Measurements from ENCODE around the gene BNIP3. TPM values are rescaled to one million over a fixed set of nuclear protein-coding genes. Genes with fewer than 3 reads are reported as not detected.

BNIP3 gene
- total and polyA plus RNA-seq, 2 of the 8 experiments (the other 6 are each of a cell fraction or from before 2014, with no cell fraction given): 25.8 to 58.9 TPM

GRCh38 chr10:132011024-132011423 is 29.3 kb upstream of the BNIP3 start:
- Histone ChIP-seq H4K8ac (ENCODE audit: extremely low read depth, insufficient read depth, low read length) (no peak overlapping the region), H2AK5ac (ENCODE audit: low read depth, low read length) (no peak overlapping the region), H3K23ac (ENCODE audit: insufficient read length) (no peak overlapping the region), H4K20me1 (replicated peaks in 1 of 2; ENCODE audit: control insufficient read depth in 1 of 2, insufficient read depth in 2 of 2, low read length in 2 of 2) (no peaks in the 10 kb centered on the region), H2BK120ac (replicated peaks; ENCODE audit: low read depth, low read length) (no peak overlapping the region), H2BK15ac (ENCODE audit: low read length) (no peak overlapping the region), H3K4me3 (ENCODE audit: extremely low read depth in 1 of 4, insufficient read depth in 2 of 4, low read depth in 3 of 4, low read length in 4 of 4) (no peak overlapping the region), H3K79me1 (ENCODE audit: low read depth, low read length) (no peaks in the 10 kb centered on the region), H2BK5ac (ENCODE audit: low read depth, low read length) (no peak overlapping the region), H3K36me3 (ENCODE audit: control insufficient read depth in 2 of 4, insufficient read depth in 4 of 4, low read length in 3 of 4) (no peaks in the 10 kb centered on the region), H3K9me3 (ENCODE audit: insufficient read depth in 2 of 2, low read depth in 1 of 2, low read length in 1 of 2) (no peaks in the 10 kb centered on the region), H3K9ac (replicated peaks in 1 of 4; ENCODE audit: extremely low read depth in 1 of 4, low read depth in 3 of 4, low read length in 3 of 4) (no peak overlapping the region), H2BK12ac (ENCODE audit: low read depth, low read length) (no peak overlapping the region), H3K79me2 (ENCODE audit: control insufficient read depth in 1 of 2, insufficient read depth in 2 of 2, low read length in 2 of 2) (no peaks in the 10 kb centered on the region), H2AFZ (ENCODE audit: low read length) (no peak overlapping the region), H3K4me2 (ENCODE audit: insufficient read depth in 1 of 2, low read depth in 2 of 2, low read length in 2 of 2) (no peak overlapping the region), H3K4me1 (replicated peaks in 1 of 4; ENCODE audit: control insufficient read depth in 3 of 4, insufficient read depth in 4 of 4, low read length in 3 of 4) (peaks cover 5 to 25% (median 16%) of the 10 kb centered on the region in 4 experiments), H3K18ac (ENCODE audit: extremely low read depth, low read length) (no peak overlapping the region), H3K23me2 (ENCODE audit: low read depth, low read length) (no peaks in the 10 kb centered on the region), H3K27me3 (replicated peaks in 1 of 4; ENCODE audit: control insufficient read depth in 3 of 4, extremely low read depth in 1 of 4, insufficient read depth in 3 of 4, low read length in 3 of 4) (no peaks in the 10 kb centered on the region), H4K5ac (ENCODE audit: insufficient read length, low read depth, low read length) (no peak overlapping the region), H3K14ac (ENCODE audit: insufficient read length) (no peak overlapping the region), H3K56ac (replicated peaks; ENCODE audit: insufficient read length, low read depth, low read length) (no peak overlapping the region), H4K91ac (replicated peaks; ENCODE audit: insufficient read length, low read length) (no peak overlapping the region), H2BK20ac (ENCODE audit: low read length) (no peak overlapping the region), H3K4ac (replicated peaks; ENCODE audit: insufficient read length, low read depth, low read length) (no peak overlapping the region), H3K27ac (ENCODE audit: low read depth, low read length) (no peak overlapping the region)
- WGBS, 2 experiments (ENCODE audit: extremely low coverage in 1 of 2, insufficient coverage in 1 of 2, insufficient read length in 1 of 2, insufficient replicate concordance in 2 of 2, low coverage in 1 of 2, low lambda C conversion rate in 2 of 2, missing lambda C conversion rate in 1 of 2): 42% methylated on average over 6 of the region's 6 CpGs; no CpG with 5 or more reads in 1 of the 2 experiments
- CTCF ChIA-PET (ENCODE audit: partially characterized antibody): interaction anchor here (1.4 to 7.3 kb wide), 2 partner anchors 9 to 10 kb away, joined by 5 to 59 read pairs; no protein-coding TSS in a partner anchor
- DNase-seq (ENCODE audit: low read depth in 1 of 2, low spot score in 2 of 2) (no peak), FAIRE-seq (peak; percentile 32)
- no peak for TF ChIP-seq BACH1 (IDR thresholded peaks at IDR 0.05; ENCODE audit: low read length)
- TF ChIP-seq TCF12 (IDR thresholded peaks at IDR 0.05; ENCODE audit: low read depth, low read length): no peak
- no peak for TF ChIP-seq RBBP5 (IDR thresholded peaks at IDR 0.05; ENCODE audit: borderline replicate concordance, low read depth, low read length)
- POLR2A ChIA-PET (ENCODE audit: partially characterized antibody): interaction anchor here (1.1 to 1.6 kb wide), 2 partner anchors 9 to 10 kb away, joined by 6 to 7 read pairs; no protein-coding TSS in a partner anchor
